Measurements from ENCODE around the gene MRPS6.

DNA sequence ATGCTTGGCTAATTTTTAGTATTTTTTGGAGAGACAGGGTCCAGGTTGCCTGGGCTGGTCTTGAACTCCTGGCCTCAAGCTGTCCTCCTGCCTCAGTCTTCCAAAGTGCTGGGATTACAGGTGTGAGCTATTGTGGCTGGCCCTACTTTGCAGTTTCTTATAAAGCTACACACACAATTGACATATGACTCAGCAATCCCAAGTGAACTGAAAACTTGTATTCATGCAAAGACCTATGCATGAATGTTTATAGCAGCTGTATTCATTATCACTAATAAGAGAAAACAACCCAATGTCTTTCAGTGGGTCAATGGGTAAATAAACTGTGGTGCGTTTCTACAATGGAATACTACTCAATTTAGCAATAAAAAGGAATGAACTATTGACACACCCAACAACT lies 103.1 kb downstream of the MRPS6 start:
- TF ChIP-seq, protein P1, sequence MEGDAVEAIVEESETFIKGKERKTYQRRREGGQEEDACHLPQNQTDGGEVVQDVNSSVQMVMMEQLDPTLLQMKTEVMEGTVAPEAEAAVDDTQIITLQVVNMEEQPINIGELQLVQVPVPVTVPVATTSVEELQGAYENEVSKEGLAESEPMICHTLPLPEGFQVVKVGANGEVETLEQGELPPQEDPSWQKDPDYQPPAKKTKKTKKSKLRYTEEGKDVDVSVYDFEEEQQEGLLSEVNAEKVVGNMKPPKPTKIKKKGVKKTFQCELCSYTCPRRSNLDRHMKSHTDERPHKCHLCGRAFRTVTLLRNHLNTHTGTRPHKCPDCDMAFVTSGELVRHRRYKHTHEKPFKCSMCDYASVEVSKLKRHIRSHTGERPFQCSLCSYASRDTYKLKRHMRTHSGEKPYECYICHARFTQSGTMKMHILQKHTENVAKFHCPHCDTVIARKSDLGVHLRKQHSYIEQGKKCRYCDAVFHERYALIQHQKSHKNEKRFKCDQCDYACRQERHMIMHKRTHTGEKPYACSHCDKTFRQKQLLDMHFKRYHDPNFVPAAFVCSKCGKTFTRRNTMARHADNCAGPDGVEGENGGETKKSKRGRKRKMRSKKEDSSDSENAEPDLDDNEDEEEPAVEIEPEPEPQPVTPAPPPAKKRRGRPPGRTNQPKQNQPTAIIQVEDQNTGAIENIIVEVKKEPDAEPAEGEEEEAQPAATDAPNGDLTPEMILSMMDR (IDR thresholded peaks at IDR 0.05 in 8 of 11, conservative IDR thresholded peaks at IDR 0.05 in 3 of 11), result no peak
- TF ChIP-seq POLR2A (IDR thresholded peaks at IDR 0.05), result no peak

Measured in spleen (tissue), 7 donors.